ENCODE data around the gene PGS1. TPM values are rescaled to one million over a fixed set of nuclear protein-coding genes. Genes with fewer than 3 reads are reported as not detected.
A peak's percentile ranks its signal among the peaks of the same experiment; 100 is the strongest.

The PGS1 gene
- total RNA-seq, 1 donor from 2014 or later: 52.9 TPM

DNA sequence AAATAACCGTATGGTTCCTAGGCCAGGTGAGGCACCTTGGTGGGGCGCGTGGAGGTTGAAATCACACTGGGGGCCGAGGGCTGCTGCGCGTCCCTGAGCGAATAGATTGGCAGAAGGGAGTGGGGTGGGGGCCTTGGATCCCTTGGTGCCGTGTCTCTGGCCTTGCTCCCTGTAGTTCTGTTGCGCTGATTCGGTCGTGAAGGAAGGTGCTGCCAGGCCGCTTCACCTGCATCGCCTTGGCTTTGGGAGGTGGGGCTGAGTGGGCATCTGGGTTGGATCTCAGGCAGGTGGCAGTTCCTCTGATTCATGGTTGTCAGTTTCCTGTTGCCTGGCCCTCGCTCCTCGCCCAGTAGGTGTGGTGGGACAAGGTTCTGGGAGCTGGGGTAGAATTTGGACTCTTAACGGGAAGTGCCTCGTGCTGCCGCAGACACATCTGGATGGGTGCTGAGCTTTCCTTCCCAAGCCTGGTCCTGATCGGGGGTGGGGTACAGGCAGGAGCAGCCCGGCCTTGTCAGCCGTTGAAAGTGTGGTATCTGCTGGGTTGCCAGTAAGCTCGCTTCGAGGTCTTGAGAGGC lies 30.1 kb downstream of the PGS1 start:
- DNase-seq (ENCODE audit: low read depth): no peak

DNA sequence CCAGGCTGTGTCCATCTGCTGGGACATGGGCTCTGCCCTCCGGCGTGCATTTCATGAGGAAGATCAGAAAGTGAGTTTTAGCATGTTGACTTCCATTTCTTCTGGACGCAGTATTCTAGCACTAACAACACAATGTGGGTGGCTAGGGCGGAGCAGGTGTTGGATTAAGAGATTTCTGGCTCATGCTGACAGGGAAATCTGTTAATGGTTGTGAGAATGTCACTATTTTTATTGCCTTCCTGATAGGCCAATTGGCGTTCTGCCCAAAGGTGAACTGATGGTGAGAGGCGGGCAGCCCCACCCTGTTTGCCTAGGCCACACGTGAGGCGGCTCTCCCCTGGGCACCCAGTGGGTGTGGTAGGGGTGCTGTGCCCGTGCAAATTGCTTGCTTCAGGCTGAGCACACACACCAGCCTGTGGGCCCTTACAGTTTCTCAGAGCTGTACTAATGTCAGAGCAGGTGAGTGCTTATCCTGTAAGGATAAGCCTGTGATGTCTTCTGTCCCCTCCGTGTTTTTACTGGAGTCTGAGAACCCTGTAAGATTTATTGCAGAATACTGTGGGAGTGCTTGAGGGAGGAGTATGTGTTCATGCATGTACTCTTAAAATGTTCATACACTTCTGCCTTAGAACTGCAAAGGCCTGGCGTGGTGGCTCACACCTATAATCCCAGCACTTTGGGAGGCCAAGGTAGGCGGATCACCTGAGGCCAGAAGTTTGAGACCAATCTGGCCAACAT lies 30.9 kb downstream of the PGS1 start:
- peak; percentile 57 for DNase-seq (ENCODE audit: low read depth)

DNA sequence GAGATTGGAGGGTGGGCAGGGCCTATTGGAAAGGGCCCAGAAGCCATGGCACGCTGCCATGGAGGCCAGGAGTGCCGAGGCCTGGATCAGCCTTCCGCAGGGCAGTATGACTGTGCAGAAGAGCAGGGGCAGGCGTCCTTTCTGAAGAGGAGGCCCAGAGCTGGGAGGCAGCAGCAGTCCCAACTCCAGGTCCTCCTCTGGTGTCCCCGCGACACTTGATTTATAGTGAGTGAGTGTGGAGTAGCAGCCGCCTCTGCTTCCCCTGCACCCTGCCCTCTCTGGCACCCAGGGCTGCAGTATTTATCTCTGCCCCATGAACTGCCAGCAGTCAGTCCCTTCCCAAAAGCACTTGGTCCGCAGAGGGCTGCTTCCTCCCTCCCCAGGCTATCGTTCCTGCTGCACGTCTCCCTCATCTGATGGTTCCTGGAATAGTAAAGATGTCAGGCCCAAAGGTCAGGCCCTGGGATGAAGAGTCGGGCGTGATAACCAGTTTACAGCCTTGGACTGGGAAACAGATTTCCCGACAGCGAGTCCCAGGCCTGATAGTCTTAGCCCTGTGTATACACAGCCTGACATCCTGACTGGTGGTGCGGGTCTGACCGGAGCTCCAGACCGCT lies 32.9 kb downstream of the PGS1 start:
- DNase-seq (ENCODE audit: low read depth): no peak

DNA sequence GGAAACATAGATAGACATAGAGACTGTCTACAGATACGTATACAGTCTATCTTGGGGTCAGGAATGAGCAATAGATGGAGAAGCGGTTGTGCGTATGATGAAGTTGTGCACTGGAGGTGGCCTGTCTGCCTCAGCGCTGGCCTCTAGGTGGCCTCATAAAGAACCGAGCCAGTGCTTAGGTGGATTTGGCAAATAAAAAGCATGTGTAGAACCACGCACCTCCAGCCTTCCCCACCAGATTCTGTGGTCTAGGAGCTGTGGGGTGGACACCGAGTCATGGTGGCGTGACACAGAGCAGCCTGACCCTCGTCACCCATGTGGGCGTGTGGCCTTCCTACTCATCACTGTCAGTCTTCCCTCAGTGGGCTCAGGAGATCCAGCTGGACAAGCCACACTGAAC lies 34.0 kb downstream of the PGS1 start:
- DNase-seq (ENCODE audit: low read depth): no peak

DNA sequence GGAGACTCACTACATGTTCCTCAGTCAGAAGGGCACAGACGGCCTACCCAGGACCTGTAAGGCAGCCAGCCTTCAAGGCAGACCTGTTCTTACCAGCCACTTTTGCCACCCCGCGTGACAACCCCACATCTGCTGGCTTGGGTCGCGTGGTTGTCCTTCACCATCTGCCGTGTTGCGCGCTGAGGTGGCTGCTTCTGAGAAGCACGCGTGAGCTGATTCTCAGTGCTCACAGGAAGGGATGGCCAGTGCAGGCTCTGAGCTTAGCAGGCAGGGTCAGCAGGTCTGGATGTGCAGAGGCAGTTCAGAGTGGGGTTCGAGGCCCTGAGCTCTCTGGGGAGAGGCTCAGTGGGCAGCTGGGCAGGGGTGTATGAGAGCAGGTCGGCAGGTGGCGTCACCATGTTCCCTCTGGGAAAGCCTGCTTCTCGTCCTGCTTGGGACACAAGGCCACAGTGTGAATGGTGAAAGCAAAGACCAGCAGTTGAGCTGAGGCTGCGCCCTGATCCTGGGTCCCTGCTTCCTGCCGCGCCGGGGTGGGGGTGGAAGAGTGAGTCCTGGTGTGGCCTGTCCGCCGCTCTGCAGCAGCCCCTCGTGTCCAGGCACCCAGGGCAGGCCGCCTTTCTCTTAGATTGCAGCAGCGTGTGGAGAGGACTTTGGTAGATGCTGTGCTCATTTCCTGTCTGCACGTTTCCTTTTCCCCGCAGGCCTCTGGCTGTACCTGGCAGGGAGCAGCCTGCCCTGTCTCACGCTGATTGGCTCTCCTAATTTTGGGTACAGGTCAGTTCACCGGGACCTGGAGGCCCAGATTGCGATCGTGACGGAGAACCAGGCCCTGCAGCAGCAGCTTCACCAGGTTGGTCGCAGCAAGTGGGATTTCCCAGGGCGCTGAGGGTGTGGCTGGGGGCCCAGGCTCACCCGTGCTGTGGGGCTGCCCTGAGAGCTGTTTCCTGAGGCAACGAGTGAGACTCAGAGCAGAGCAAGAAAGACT lies 36.0 kb downstream of the PGS1 start:
- DNase-seq (ENCODE audit: low read depth): no peak

DNA sequence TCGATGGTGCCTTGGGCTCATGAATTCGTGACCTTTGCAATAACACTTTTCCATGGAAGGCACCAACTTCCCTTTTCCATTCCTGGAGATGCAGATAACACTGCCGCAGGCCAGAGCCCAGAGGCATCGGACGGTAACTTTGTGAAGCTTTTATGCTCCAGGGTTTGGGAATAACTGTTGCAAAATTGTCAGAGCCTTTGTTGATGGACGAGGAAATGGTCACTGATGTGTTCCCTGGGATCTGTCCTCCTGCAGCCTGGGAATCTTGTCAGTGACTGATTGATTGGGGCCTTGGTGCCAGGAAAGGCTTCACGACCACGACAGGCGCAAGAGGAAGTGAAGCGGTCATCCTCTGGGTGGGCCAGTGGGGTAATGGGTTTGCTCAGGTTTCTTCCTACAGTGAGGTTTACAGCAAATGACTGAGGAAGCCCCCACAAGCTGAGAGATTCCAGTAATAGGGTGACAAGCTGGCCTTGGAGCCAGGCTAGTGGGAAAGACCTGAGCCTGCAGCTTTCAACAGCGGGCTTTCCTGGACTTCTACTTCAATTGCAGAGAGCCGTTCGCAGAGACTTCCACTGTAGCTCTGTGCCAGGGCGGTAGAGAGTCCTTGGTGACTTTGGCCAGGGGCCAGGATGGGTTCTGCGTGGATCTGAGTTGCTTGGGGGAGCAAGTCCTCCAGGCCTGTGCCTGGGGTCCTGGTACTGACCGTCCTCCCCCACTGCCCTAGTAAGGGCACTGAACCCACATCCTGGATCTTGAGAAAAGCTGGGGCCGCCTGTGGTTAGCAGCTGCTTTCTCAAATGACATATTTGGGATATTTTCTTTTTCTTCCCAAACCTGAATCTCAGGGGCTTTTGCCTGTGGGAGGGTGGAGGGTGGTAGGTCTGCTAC lies 37.6 kb downstream of the PGS1 start:
- DNase-seq (ENCODE audit: low read depth): no peak

DNA sequence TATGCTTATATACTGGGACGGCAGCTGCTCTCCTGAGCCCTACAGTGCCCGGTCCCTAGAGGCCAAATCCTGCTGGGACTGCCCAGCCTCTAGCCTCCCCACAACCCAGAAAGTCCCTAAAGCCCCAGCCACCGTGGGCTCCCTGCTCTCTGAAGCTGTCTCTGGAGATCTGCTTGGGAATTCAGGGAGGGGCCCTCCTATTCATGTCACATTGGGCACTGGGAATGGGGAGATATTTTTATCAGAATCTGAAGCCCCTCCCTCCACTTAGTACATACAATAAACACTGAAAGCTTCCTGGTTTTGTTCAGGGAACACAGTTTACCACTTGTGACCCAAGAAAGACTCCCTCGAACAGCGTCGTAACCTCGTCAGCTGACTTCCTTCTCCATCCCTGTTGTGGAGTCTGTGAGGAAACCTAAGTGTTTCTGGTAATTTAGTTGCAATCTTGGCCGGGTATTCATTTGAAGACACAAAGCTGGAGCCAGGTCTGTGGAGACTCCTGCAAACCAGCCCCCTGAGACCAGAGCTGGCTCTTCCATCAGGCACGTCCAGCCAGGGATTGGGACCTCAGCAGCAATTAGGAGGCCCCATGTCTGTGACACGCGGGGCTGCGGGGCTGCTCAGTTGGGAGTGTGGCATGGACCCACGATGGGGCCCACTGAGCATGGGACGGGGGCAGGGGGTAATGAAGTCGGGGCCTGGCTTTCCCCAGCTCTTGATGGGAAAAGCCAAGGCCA lies 38.5 kb downstream of the PGS1 start:
- DNase-seq (ENCODE audit: low read depth): no peak

DNA sequence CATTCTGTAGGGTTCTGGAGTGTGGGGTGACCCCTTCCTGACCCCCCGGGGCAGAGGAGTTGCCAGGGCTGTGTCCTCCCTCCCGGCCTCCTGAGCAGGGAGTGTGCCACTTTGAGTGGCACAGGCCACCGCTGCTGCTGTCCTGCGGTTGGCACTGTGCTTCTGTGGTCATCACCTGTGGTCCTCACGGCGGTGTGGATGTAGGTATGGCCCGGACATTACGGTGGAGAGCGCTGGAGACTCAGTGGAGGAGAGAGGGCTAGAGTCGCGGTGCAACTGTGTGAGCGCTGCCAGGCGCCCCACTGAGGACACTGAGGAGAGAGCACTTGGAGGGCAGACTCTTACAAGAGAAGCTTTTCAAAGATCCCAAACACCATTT lies 39.1 kb downstream of the PGS1 start:
- DNase-seq (ENCODE audit: low read depth): no peak

DNA sequence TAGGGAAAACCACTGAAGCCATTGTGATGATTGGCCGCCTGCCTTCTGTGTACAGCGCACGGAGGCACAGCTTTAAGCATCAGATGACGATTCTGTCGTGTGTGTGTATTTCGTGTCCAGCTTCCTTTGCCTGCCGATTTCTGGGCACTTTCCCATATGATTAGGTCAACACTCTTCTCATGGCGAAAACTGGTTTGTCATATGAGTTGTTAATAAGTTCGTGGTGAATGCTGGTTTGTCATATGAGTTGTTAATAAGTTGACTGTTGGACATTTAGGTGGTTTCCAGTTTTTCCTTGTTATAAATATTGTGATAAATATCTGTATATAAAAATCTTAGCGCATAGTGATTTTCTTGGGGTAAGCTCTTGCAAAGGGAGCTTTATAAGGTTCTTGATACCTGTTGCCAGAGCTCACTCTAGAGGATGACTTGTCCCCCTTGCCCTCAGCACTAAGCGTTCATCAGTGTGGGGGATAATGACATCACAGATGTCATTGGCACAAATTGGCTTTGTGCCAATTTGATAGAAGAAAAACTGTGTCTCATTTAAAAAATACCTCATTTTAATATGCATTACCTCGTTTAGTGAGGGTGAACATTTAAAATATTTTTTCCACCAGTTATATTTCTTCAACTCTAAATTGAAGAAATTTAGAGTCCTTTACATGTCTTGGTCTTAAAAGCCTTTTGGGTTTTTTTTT lies 40.0 kb downstream of the PGS1 start:
- no peak for DNase-seq (ENCODE audit: low read depth)

DNA sequence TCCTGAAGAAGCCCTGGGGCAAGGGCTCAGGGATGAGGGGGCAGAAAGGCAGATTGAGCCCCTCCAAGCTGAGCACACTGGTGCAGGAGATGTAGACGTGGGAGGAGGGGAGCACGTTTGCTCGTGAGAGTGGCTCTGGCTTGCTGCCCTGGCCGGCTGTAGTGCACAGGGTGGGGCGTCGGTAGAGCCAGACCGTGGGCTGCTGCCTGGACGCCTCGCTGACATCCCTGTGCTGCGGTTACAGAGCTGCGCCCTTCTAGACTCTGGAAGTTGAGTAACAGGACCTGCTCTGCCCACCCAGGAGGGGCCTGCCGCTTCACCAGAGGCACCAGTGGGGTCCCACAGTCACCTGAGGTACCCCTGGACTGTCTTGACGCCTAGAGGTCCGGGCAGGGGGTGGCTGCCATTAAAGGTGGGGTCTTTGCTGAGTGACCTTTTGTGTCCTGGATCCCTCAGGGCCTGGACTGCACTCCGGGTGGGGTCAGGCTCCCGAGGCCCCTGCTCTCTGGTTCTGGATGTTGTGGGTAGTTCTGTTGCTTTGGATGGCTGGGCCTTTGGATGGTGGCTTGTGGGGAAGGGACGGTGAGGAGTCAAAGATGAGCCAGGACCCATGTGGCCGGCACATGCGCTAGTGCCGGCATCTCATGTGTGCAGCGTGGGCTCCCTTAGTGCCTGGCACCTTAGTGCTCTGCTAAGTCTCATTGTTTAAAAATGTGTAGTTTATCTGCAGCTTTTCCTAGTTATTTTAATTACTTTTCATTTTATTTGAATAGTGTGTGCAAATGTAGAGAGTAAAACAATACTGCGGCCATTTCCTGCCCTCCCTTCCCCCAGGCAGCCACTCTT lies 41.7 kb downstream of the PGS1 start:
- DNase-seq (ENCODE audit: low read depth): no peak

DNA sequence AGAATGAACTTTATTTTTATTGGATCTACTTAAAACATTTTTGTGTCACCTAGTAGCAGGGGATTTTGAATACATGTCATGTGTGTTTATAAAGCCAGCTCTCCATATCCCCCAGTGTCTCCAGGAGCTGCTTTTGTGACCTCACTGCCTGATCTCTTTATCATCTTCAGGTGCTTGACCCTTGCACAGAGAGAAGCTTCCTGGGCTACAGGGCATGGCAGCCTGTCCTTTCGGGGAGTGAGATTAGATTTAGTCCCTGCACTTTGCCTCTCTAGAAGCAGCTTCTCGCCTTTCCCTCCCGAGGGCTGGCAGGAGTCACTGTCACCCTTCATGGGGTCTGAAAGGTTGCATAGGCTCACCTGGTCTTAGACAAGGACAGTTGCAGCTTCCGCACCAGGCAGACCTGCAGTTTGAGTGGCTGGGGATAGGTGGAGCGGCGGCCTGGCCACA lies 42.7 kb downstream of the PGS1 start:
- DNase-seq (ENCODE audit: low read depth): no peak

DNA sequence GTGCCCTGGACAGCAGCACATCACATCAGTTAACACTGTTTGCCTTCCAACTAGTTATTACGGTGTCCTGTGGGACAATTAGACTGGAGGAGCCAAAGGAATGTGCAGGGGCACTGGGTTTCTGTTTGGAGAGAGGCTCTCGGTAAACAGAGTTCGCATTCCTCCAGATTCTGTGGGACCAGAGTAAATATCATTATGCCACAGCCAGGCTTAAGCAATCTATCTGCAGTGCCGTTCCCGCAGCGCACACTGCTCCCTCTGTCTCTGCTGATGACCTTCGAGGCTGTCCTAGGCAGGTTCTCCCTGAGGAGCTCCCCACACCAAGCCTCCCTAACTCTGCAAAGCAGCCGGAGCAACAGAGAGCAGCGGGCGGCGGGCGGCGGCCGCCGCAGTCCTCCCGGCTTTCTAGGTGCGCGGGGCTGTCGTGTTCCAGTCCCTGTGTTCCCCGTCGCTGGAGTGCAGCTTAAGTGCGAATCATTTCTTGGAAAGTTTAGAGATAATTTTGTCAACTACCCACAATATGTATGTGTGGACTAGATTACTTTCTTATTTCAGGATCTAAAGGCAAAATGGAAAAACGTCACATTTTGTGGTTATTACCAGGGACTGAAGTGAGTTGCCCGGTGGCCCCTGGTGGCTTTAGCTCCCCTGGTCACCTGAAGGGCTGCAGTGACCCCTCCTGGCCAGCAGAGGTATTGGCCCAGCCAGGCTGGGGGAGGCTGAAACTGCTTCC lies 43.3 kb downstream of the PGS1 start:
- peak; percentile 39 for DNase-seq (ENCODE audit: low read depth)

DNA sequence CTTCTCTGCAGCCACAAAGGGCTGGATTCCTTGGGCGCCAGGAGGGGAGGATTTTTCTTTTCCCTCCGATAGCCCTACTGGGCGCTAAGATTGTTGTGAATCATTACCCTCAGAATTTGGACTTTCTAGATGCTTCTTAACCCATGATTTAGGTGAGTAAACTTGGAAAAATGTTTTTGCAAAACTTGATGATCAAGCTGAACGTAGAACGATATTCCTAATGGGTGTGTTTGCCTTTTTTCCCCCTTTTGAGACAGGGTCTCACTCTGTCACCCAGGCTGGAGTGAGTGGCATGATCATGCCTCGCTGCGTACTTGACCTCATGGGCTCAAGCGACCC lies 43.8 kb downstream of the PGS1 start:
- DNase-seq (ENCODE audit: low read depth): no peak

DNA sequence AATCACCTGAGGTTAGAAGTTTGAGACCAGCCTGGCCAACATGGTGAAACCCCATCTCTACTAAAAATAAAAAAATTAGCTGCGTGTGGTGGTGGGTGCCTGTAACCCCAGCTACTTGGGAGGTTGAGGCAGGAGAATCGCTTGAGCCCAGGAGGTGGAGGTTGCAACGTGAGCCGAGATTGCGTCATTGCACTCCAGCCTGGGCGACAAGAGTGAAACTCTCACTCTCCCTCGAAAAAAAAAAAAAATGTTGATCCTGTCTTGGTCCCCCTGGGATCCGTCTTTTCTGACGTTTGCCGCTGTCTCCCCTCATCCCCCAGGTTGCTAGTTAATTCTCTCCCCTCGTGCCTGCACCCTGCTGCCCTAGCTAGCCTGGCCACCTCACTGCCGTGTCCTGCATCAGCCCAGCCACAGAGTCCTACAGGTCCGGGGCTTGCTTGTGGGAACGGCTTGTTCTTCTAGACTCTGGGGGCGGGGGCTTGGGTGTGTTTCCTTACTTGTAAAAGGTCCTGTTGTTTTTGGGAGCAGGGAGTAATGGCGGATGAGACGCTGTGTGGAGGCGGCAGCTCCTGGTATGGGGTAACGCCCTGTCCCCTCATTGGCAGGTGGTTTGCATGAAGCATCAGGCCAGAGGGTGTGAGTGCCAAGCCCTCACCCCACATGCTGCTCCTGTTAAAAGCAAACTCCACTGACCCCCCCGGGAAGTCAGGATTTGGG lies 44.6 kb downstream of the PGS1 start:
- DNase-seq (ENCODE audit: low read depth): no peak

DNA sequence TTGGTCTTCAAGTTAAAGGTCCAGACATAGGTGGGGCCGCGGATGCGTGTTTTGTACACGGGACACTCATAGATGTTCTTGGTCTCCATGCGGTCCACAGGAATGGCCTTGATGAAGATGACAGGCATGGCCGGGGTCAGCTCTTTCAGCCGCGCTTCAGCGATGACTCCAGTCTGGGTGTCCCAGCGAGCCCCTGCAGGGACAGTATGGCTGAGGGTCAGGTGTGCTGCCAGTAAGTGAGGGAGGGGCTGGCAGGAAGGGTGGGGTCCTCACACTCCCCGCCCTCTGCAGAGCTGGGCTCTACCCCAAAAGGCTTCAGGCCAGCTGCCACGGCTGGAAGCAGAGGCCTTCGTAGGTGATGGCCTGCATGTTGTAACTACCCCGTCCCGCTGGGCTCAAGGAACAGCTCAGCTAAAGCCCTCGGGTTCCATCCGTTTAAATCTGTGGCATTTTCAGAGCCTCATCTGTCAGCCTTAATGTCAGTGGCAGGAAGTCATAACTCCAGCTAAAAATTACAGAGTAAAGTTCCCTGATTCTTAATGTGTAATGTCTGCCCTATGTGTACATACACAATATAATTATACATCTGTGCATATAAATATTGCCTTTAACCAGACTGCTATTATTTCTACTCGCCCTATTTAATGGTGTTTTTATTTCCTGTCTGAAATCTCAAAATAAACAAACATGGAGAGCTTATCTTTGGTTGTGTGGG lies 45.7 kb downstream of the PGS1 start:
- DNase-seq (ENCODE audit: low read depth): no peak

DNA sequence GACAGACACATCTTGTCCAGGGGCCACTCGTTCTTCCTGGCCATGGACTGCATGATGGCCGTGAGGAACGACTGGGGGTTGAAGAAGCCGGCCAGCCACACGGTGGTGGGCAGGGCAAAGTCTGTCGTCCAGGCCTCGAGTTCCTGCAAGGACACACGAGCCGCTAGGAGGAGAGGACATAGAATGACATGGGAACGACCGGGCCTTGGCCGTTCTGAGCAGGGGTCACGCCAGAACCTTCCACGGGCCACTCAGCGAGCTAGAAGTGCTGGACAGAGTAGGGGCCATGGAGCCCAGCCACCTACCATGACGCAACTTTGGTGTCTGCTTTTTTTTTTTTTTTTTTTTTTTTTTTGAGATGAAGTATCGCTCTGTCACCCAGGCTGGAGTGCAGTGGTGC lies 47.0 kb downstream of the PGS1 start:
- no peak for DNase-seq (ENCODE audit: low read depth)

DNA sequence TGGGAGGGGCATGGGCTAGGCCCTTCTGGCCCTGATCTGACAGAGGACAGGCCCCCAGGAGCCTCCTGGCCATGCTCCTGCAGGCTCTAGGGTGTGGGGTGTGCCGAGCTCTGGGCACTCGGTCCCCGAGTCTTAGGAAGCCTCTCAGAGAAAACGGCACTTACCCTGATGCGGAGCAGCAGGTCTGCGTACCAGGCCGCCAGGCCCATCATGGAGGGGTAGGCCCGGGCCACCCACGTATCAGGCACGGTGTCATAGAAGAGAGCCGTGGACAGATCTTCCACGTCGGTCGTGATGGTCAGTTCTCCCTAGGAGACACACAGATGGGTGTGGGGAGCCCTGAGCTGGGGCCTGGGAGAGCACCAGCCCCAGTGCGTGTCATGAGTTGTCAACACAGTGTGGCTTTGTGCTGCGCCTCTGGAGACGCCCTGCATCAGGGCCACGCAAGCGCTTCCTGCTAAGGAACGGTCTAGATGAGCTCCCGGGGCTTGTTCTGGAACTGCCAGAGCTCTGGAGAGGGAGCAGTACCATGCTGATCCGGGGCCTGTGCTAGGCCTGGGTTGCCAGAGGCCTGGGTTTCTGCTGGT lies 47.9 kb downstream of the PGS1 start:
- no peak for DNase-seq (ENCODE audit: low read depth)

Data from renal cortical epithelial cell (primary cell).